Suprapubic skin (tissue), 4 donors: ENCODE measurements around the gene OR2A5. TPM values are rescaled to one million over a fixed set of nuclear protein-coding genes. Genes with fewer than 3 reads are reported as not detected.

Experiments
- DNase-seq, 2 donors: peaks; one replicate each; pipeline ENCODE4 v3.0.0-alpha.2; 2019; ENCODE audit warnings: low spot score in 2 of 2
- H3K27ac ChIP-seq: fragments of 200-600 bp; sonication (generic); one replicate; pipeline ENCODE4 v1.5.1; 2019
- H3K27me3 ChIP-seq: fragments of 200-600 bp; sonication (generic); one replicate; pipeline ENCODE4 v1.5.1; 2019
- H3K36me3 ChIP-seq: fragments of 200-600 bp; sonication (generic); one replicate; pipeline ENCODE4 v1.5.1; 2019
- H3K4me1 ChIP-seq: fragments of 200-600 bp; sonication (generic); one replicate; pipeline ENCODE4 v1.5.1; 2019
- H3K4me3 ChIP-seq: fragments of 200-600 bp; sonication (generic); one replicate; pipeline ENCODE4 v1.5.1; 2019; ENCODE audit warnings: mild to moderate bottlenecking
- H3K9me3 ChIP-seq: fragments of 200-600 bp; sonication (generic); one replicate; pipeline ENCODE4 v1.5.1; 2019
- CTCF ChIP-seq, 2 donors: fragments of 200-600 bp in 1 of 2; fragments of 450-650 bp in 1 of 2; sonication (generic) in 1 of 2; IDR thresholded peaks; one replicate each; pipeline ENCODE4 v1.5.1; 2016 to 2019; ENCODE audit warnings: antibody characterized with exemption in 2 of 2, mild to moderate bottlenecking in 1 of 2, moderate library complexity in 1 of 2
- EP300 ChIP-seq: sonication (generic); formaldehyde crosslinking; IDR thresholded peaks from one replicate; pipeline ENCODE4 v1.6.1; 2017; ENCODE audit warnings: antibody characterized with exemption
- POLR2A ChIP-seq, 2 donors: fragments of 450-650 bp; IDR thresholded peaks; one replicate each; pipeline ENCODE4 v1.6.1; 2017; ENCODE audit warnings: antibody characterized with exemption in 2 of 2, mild to moderate bottlenecking in 2 of 2, moderate library complexity in 2 of 2
- POLR2AphosphoS5 ChIP-seq, 3 donors: sonication (generic); formaldehyde crosslinking; IDR thresholded peaks; one replicate each; pipeline ENCODE4 v1.6.1; 2017; ENCODE audit warnings: antibody characterized with exemption in 3 of 3
- WGBS: methylation state at CpG from one replicate; pipeline ENCODE4 v1.1.5; 2018; 5-methylcytosine and 5-hydroxymethylcytosine counted together
- total RNA-seq, 4 donors: library from RNA; depleted of rRNA; stranded (reverse); fragments of >200 nt; gene quantifications; one replicate each; pipeline ENCODE4 v1.1.0, GENCODE V29; 2016

Gene OR2A5
- not detected for total RNA-seq

DNA sequence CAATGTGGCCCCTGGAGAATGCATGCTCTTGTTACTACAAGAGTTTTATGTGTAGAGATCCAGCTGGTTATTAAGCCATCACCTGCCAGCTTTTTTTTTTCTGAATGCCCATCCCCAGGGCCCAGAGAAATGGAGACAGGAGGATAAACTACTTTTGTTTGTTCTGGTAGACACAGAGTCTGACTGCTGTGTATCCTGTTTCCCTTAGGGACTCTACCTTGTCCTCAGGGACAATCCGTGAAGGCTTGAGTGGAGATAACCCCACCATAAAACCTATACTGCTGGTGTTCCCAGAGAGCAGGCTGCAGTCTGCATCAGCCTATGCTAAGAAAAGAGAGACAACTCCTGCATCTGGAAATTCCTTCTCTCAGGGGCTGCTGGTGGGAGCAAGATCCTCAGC is at the start of gene OR2A5:
Gene OR2A5, plus strand, starts transcription at position 301 of the 400 bp plus-strand sequence. CDS start 1,454 bp downstream, outside the sequence.
- H3K4me1 ChIP-seq, result no peaks in the 10 kb centered on the region
- TF ChIP-seq POLR2AphosphoS5 (IDR thresholded peaks at IDR 0.05), result no peak
- no peak for TF ChIP-seq EP300
- no peak for TF ChIP-seq CTCF (IDR thresholded peaks at IDR 0.05)
- TF ChIP-seq POLR2A (IDR thresholded peaks at IDR 0.05), result no peak
- DNase-seq, result no peak
- H3K36me3 ChIP-seq, result no peaks in the 10 kb centered on the region
- H3K4me3 ChIP-seq, result no peak within 1 kb of the TSS
- no peaks in the 10 kb centered on the region for H3K27me3 ChIP-seq
- H3K27ac ChIP-seq, result no peak within 1 kb of the TSS
- 67% methylated on average over 1 of the region's 1 CpG for WGBS
- no peaks in the 10 kb centered on the region for H3K9me3 ChIP-seq

GRCh38 chr7:144000020-144000419 is 48.7 kb upstream of the OR2A5 start, which contains the start of gene OR6B1:
TSS of gene OR6B1 (plus strand) at chr7:144000320. CDS start at chr7:144003997, 3,677 bp downstream.
- no peak for TF ChIP-seq CTCF (IDR thresholded peaks at IDR 0.05)
- TF ChIP-seq POLR2A (IDR thresholded peaks at IDR 0.05), result no peak
- no peak for TF ChIP-seq EP300
- no peak for TF ChIP-seq POLR2AphosphoS5 (IDR thresholded peaks at IDR 0.05)
- DNase-seq, result no peak
- H3K9me3 ChIP-seq, result no peaks in the 10 kb centered on the region
- H3K4me1 ChIP-seq, result no peaks in the 10 kb centered on the region
- H3K4me3 ChIP-seq, result no peak within 1 kb of the TSS
- no peaks in the 10 kb centered on the region for H3K36me3 ChIP-seq
- H3K27me3 ChIP-seq, result no peaks in the 10 kb centered on the region
- WGBS, result 86% methylated on average over 4 of the region's 4 CpGs
- no peak within 1 kb of the TSS for H3K27ac ChIP-seq

DNA sequence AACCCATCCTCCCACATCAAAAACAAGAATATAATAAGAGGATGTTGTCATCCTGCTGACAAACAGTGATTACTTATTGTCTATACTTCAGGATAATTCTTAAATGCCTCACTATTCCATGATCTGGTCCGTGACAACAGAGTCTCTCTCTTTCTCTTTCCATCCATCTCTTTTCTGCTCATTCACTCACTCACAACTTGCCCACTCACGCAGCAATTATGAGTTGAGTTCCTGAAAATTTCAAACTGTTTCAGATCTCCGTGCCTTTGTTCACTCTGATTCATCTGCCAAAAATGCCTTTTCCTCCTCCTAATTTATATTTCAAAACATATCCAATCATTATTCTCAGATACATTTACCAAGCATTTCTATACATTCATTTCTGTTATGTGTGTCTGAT is 47.2 kb upstream of the OR2A5 start:
- TF ChIP-seq CTCF (IDR thresholded peaks at IDR 0.05) (no peak), EP300 (no peak), POLR2A (IDR thresholded peaks at IDR 0.05) (no peak), POLR2AphosphoS5 (IDR thresholded peaks at IDR 0.05) (no peak)
- Histone ChIP-seq H3K4me3 (no peak overlapping the region), H3K27ac (no peak overlapping the region), H3K36me3 (no peaks in the 10 kb centered on the region), H3K4me1 (no peaks in the 10 kb centered on the region), H3K9me3 (no peaks in the 10 kb centered on the region), H3K27me3 (no peaks in the 10 kb centered on the region)
- DNase-seq, result no peak
- 60% methylated on average over 3 of the region's 3 CpGs for WGBS

- H3K4me1 ChIP-seq, result no peaks in the 10 kb centered on the region
- 89% methylated on average over 5 of the region's 5 CpGs for WGBS
- TF ChIP-seq EP300 (no peak), POLR2A (IDR thresholded peaks at IDR 0.05) (no peak), CTCF (IDR thresholded peaks at IDR 0.05) (no peak), POLR2AphosphoS5 (IDR thresholded peaks at IDR 0.05) (no peak)
- no peaks in the 10 kb centered on the region for H3K9me3 ChIP-seq
- no peak overlapping the region for H3K4me3 ChIP-seq
- no peaks in the 10 kb centered on the region for H3K36me3 ChIP-seq
- no peak for DNase-seq
- H3K27ac ChIP-seq, result no peak overlapping the region
- no peaks in the 10 kb centered on the region for H3K27me3 ChIP-seq
Measured at GRCh38 chr7:144004703-144005102, 44.0 kb upstream of the OR2A5 start.

- no peaks in the 10 kb centered on the region for H3K9me3 ChIP-seq
- DNase-seq, result no peak
- TF ChIP-seq POLR2AphosphoS5 (IDR thresholded peaks at IDR 0.05) (no peak), CTCF (IDR thresholded peaks at IDR 0.05) (no peak), EP300 (no peak), POLR2A (IDR thresholded peaks at IDR 0.05) (no peak)
- H3K36me3 ChIP-seq, result no peaks in the 10 kb centered on the region
- H3K4me1 ChIP-seq, result no peaks in the 10 kb centered on the region
- WGBS, result 58% methylated on average over 1 of the region's 1 CpG
- no peak overlapping the region for H3K4me3 ChIP-seq
- H3K27ac ChIP-seq, result no peak overlapping the region
- H3K27me3 ChIP-seq, result no peaks in the 10 kb centered on the region
Measured at GRCh38 chr7:144006029-144006691, 42.6 kb upstream of the OR2A5 start.
